ENCODE measurements around the gene AIF1L. TPM values are rescaled to one million over a fixed set of nuclear protein-coding genes. Genes with fewer than 3 reads are reported as not detected.

Gene AIF1L
- polyA plus RNA-seq, 1 donor (not counting 4 experiments of a cell fraction or from before 2014, with no cell fraction given) = 1.5 TPM

DNA sequence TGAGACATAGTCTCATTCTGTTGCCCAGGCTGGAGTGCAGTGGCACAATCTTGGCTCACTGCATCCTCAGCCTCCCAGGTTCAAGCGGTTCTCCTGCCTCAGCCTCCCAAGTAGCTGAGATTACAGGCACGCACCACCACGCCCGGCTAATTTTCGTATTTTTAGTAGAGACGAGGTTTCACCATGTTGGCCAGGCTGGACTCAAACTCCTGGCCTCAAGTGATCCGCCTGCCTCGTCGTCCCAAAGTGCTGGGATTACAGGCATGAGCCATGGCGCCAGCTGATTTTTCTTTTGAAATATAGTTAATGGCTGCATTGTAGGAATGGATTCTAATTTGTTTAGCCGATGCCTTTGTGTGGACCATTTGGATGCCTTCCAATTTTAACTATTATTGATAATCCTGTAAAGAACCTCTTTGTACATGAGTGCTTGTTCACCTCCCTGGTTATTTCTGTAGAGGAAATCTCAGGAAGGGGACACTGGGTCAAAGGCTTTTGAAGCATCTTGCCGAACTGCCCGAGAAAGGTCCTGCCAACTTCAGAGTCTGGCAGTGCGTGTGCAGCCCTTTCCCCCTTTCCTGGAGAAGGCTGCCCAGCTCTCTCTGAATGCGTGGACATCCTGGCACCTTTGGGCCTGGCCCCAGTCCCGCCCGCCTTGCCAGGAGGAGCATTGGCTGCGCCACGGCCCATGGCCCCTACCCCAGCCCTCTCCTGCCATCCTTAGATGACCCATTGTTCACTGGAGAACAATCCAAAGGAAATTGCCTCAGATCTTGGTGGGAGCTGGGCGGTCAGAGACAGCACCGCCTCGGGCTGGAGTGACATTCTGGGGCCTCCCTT lies 20.2 kb downstream of the AIF1L start:
- FAIRE-seq (no peak), DNase-seq (ENCODE audit: low read depth, low spot score) (no peak)
- H3K79me2 ChIP-seq (ENCODE audit: control insufficient read depth, insufficient read depth, low read length) = no peaks in the 10 kb centered on the region
- H4K20me1 ChIP-seq (ENCODE audit: control insufficient read depth, extremely low read depth, insufficient read depth, low read length) = no peaks in the 10 kb centered on the region
- no peak for TF ChIP-seq EZH2 (IDR thresholded peaks at IDR 0.05; ENCODE audit: low read length)
- TF ChIP-seq, protein P1, sequence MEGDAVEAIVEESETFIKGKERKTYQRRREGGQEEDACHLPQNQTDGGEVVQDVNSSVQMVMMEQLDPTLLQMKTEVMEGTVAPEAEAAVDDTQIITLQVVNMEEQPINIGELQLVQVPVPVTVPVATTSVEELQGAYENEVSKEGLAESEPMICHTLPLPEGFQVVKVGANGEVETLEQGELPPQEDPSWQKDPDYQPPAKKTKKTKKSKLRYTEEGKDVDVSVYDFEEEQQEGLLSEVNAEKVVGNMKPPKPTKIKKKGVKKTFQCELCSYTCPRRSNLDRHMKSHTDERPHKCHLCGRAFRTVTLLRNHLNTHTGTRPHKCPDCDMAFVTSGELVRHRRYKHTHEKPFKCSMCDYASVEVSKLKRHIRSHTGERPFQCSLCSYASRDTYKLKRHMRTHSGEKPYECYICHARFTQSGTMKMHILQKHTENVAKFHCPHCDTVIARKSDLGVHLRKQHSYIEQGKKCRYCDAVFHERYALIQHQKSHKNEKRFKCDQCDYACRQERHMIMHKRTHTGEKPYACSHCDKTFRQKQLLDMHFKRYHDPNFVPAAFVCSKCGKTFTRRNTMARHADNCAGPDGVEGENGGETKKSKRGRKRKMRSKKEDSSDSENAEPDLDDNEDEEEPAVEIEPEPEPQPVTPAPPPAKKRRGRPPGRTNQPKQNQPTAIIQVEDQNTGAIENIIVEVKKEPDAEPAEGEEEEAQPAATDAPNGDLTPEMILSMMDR (optimal IDR thresholded peaks at IDR 0.05 in 1 of 3, IDR thresholded peaks at IDR 0.05 in 1 of 3, conservative IDR thresholded peaks at IDR 0.05 in 1 of 3; ENCODE audit: extremely low read depth in 1 of 3, insufficient read depth in 2 of 3, low read length in 3 of 3) = no peak
- dilution Hi-C loops (cut with MboI; ENCODE audit: extremely low pct_ligation_motif_present, low sequenced_read_pairs) = no loop called here
- H3K36me3 ChIP-seq (ENCODE audit: control insufficient read depth in 2 of 2, extremely low read depth in 1 of 2, insufficient read depth in 2 of 2, low read length in 2 of 2) = no peaks in the 10 kb centered on the region
- no peak overlapping the region for H3K4me3 ChIP-seq (ENCODE audit: control insufficient read depth in 2 of 3, extremely low read depth in 1 of 3, insufficient read depth in 2 of 3, low read depth in 1 of 3, low read length in 3 of 3)
- H3K4me2 ChIP-seq (ENCODE audit: control insufficient read depth, extremely low read depth, insufficient read depth, low read depth, low read length) = no peak overlapping the region
- peaks cover 9% of the 10 kb centered on the region for H3K4me1 ChIP-seq (ENCODE audit: control insufficient read depth, extremely low read depth, insufficient read depth, low read length)
- H3K27me3 ChIP-seq (ENCODE audit: control insufficient read depth, extremely low read depth, insufficient read depth, low read length) = no peaks in the 10 kb centered on the region
- no peaks in the 10 kb centered on the region for H3K9me1 ChIP-seq (ENCODE audit: control insufficient read depth, extremely low read depth, insufficient read depth, low read length)
- no peak overlapping the region for H3K9ac ChIP-seq (ENCODE audit: control insufficient read depth, extremely low read depth, insufficient read depth, low read length)
- H3K27ac ChIP-seq (ENCODE audit: control insufficient read depth, insufficient read depth, low read length) = no peak overlapping the region
- H2AFZ ChIP-seq (ENCODE audit: control insufficient read depth, low read length) = no peak overlapping the region
- H3K9me3 ChIP-seq (ENCODE audit: control insufficient read depth, low read depth, low read length) = no peaks in the 10 kb centered on the region

DNA sequence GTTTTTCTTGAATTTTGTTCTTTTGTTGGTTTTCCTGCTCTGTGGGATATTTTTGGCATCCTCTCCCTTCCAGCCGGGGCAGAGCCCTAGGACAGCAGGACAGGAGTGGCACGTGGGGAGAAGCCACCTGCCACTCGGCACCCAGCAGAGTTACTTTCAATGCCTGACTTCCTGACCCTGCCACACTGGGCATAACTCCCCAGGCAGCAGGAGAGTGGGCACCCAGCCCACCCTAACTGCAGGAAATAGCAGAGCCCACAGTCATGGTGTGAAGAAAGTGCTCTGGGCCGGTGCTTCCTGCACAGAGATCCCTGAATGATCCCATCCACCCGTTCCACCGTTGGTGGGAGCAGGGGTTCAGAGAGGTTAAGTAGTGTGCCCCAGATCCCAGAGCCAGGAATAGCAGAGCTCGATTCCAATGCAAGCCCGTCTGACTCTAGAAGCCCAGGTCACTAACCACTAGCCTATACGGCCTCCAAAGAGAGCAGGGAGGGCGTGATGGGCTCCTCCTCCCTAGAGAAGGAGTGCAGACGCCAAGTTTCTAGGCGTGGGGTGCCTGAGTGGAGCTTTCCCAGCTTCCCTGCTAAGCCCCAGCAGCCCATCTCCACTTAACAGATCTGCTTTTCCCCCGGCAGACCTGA lies 20.9 kb downstream of the AIF1L start:
- Histone ChIP-seq H3K36me3 (ENCODE audit: control insufficient read depth in 2 of 2, extremely low read depth in 1 of 2, insufficient read depth in 2 of 2, low read length in 2 of 2) (no peaks in the 10 kb centered on the region), H2AFZ (ENCODE audit: control insufficient read depth, low read length) (no peak overlapping the region), H4K20me1 (ENCODE audit: control insufficient read depth, extremely low read depth, insufficient read depth, low read length) (no peaks in the 10 kb centered on the region), H3K9ac (ENCODE audit: control insufficient read depth, extremely low read depth, insufficient read depth, low read length) (no peak overlapping the region), H3K4me3 (ENCODE audit: control insufficient read depth in 2 of 3, extremely low read depth in 1 of 3, insufficient read depth in 2 of 3, low read depth in 1 of 3, low read length in 3 of 3) (no peak overlapping the region), H3K79me2 (ENCODE audit: control insufficient read depth, insufficient read depth, low read length) (no peaks in the 10 kb centered on the region), H3K9me1 (ENCODE audit: control insufficient read depth, extremely low read depth, insufficient read depth, low read length) (no peaks in the 10 kb centered on the region), H3K4me2 (ENCODE audit: control insufficient read depth, extremely low read depth, insufficient read depth, low read depth, low read length) (no peak overlapping the region), H3K4me1 (ENCODE audit: control insufficient read depth, extremely low read depth, insufficient read depth, low read length) (peaks cover 8% of the 10 kb centered on the region), H3K9me3 (ENCODE audit: control insufficient read depth, low read depth, low read length) (no peaks in the 10 kb centered on the region), H3K27me3 (ENCODE audit: control insufficient read depth, extremely low read depth, insufficient read depth, low read length) (no peaks in the 10 kb centered on the region), H3K27ac (ENCODE audit: control insufficient read depth, insufficient read depth, low read length) (no peak overlapping the region)
- no peak for FAIRE-seq
- DNase-seq (ENCODE audit: low read depth, low spot score) = no peak
- TF ChIP-seq EZH2 (IDR thresholded peaks at IDR 0.05; ENCODE audit: low read length) = no peak
- TF ChIP-seq, protein P1 (optimal IDR thresholded peaks at IDR 0.05 in 1 of 3, IDR thresholded peaks at IDR 0.05 in 1 of 3, conservative IDR thresholded peaks at IDR 0.05 in 1 of 3; ENCODE audit: extremely low read depth in 1 of 3, insufficient read depth in 2 of 3, low read length in 3 of 3) = no peak
- dilution Hi-C loops (cut with MboI; ENCODE audit: extremely low pct_ligation_motif_present, low sequenced_read_pairs) = no loop called here
